G401.6 (cell line): ENCODE data around the gene PARK7.
A peak's percentile ranks its signal among the peaks of the same experiment; 100 is the strongest.

Experiments
- FAIRE-seq: peaks from 2 replicates; lab custom pipeline; 2012; peaks lifted over from hg19 to GRCh38; lab: Jason Lieb, UNC

PARK7 gene

GRCh38 chr1:8025061-8025670 is 63.7 kb downstream of the PARK7 start:
- FAIRE-seq: no peak

- FAIRE-seq: no peak
Measured at GRCh38 chr1:8025671-8026144, 64.2 kb downstream of the PARK7 start.

- FAIRE-seq: no peak
Measured at GRCh38 chr1:8026153-8026975, 64.9 kb downstream of the PARK7 start, which contains the start of gene ERRFI1. ERRFI1 (minus strand) TSS chr1:8026309; CDS start chr1:8015619, 10,690 bp downstream.

GRCh38 chr1:8026976-8027747 is 65.7 kb downstream of the PARK7 start:
- no peak for FAIRE-seq

- FAIRE-seq: peak; percentile 98
Measured at GRCh38 chr1:8027748-8028570, 66.4 kb downstream of the PARK7 start.

GRCh38 chr1:8028571-8028910 is 67.0 kb downstream of the PARK7 start:
- no peak for FAIRE-seq

GRCh38 chr1:8031176-8031785 is 69.8 kb downstream of the PARK7 start:
- peak; percentile 94 for FAIRE-seq

- FAIRE-seq: peak; percentile 82
Measured at GRCh38 chr1:8032366-8032910, 70.9 kb downstream of the PARK7 start.

- no peak for FAIRE-seq
Measured at GRCh38 chr1:8033322-8033721, 71.8 kb downstream of the PARK7 start.
